OCI-LY7 (cell line): ENCODE results near the gene CTBP2. TPM values are rescaled to one million over a fixed set of nuclear protein-coding genes. Genes with fewer than 3 reads are reported as not detected.

ENCODE experiments used
- BruUV-seq: library from RNA; stranded (reverse); fragments of 400-500 nt; replicated peaks from 2 replicates; lab custom pipeline; 2021; lab: Mats Ljungman, UMichigan
- CTCF ChIA-PET: fragments of 300-600 bp; sonication (Branson Sonifier 250); formaldehyde crosslinking; loops from one replicate; lab custom pipeline; 2022; ENCODE audit warnings: antibody characterized with exemption; ENCODE audit not compliant: unreplicated experiment; lab: Charles Lee
- POLR2A ChIA-PET: fragments of 300-600 bp; sonication (Branson Sonifier 250); formaldehyde crosslinking; loops from one replicate; lab custom pipeline; 2022; ENCODE audit warnings: antibody characterized with exemption; lab: Charles Lee
- DNase-seq: peaks from one replicate; pipeline ENCODE4 v3.0.0-alpha.2; 2015; ENCODE audit warnings: low spot score
- H2AFZ ChIP-seq: fragments of 200-600 bp; sonication (generic), shearing (Covaris generic); 2 replicates; pipeline ENCODE4 v1.6.1; 2014; ENCODE audit warnings: mild to moderate bottlenecking, antibody characterized with exemption, low read length, moderate library complexity
- H3K27ac ChIP-seq: fragments of 200-600 bp; sonication (generic); 2 replicates; pipeline ENCODE4 v1.5.1; 2014; ENCODE audit warnings: mixed run types, low read depth, mild to moderate bottlenecking, moderate library complexity, low read length, inconsistent platforms; ENCODE audit not compliant: poor library complexity, severe bottlenecking
- H3K36me3 ChIP-seq: fragments of 200-600 bp; sonication (generic); 2 replicates; pipeline ENCODE4 v1.6.1; 2014; ENCODE audit warnings: mild to moderate bottlenecking, antibody characterized with exemption, low read length, moderate library complexity, mixed read lengths; ENCODE audit not compliant: insufficient read depth
- H3K4me1 ChIP-seq: fragments of 200-600 bp; sonication (generic); 2 replicates; pipeline ENCODE4 v1.5.1; 2014; ENCODE audit warnings: mild to moderate bottlenecking, low read length; ENCODE audit not compliant: insufficient read depth, poor library complexity, severe bottlenecking
- H3K4me2 ChIP-seq: fragments of 200-600 bp; sonication (generic); 2 replicates; pipeline ENCODE4 v1.6.1; 2014; ENCODE audit warnings: mild to moderate bottlenecking, low read length
- H3K4me3 ChIP-seq: fragments of 200-600 bp; sonication (generic); 2 replicates; pipeline ENCODE4 v1.5.1; 2014; ENCODE audit warnings: mild to moderate bottlenecking, low read depth, low read length; ENCODE audit not compliant: poor library complexity, severe bottlenecking
- H3K79me2 ChIP-seq: fragments of 200-600 bp; sonication (generic); 2 replicates; pipeline ENCODE4 v1.6.1; 2016; ENCODE audit warnings: low read depth, mild to moderate bottlenecking, low read length, moderate library complexity, mixed read lengths; ENCODE audit not compliant: insufficient read depth
- H3K9me2 ChIP-seq: fragments of 200-600 bp; sonication (generic); 2 replicates; pipeline ENCODE4 v1.6.1; 2016; ENCODE audit warnings: mild to moderate bottlenecking, low read length, mixed read lengths; ENCODE audit not compliant: insufficient read depth
- H3K9me3 ChIP-seq: fragments of 200-600 bp; sonication (generic); 2 replicates; pipeline ENCODE4 v1.6.1; 2014; ENCODE audit warnings: mild to moderate bottlenecking, mixed run types, low read length, mixed read lengths
- H4K20me1 ChIP-seq: fragments of 200-600 bp; sonication (generic); 2 replicates; pipeline ENCODE4 v1.6.1; 2014; ENCODE audit warnings: mild to moderate bottlenecking, antibody characterized with exemption, low read length, moderate library complexity, mixed read lengths; ENCODE audit not compliant: insufficient read depth
- EZH2phosphoT487 ChIP-seq: fragments of 200-600 bp; sonication (generic); IDR thresholded peaks from 2 replicates; pipeline ENCODE4 v1.6.1; 2018; ENCODE audit warnings: low read depth, borderline replicate concordance, mild to moderate bottlenecking, mixed run types, antibody characterized with exemption, low read length, moderate library complexity, mixed read lengths
- intact Hi-C: fragments of 100-400 bp; cut with micrococcal nuclease; formaldehyde crosslinking; loops from one replicate; pipeline ENCODE4 v1.10.0; 2022; ENCODE audit not compliant: unreplicated experiment
- total RNA-seq, 2 experiments: library from RNA; depleted of rRNA in 1 of 2; stranded (reverse); fragments of >200 nt in 1 of 2; shearing (Covaris generic) in 1 of 2; gene quantifications; 2 replicates each; pipeline ENCODE4 v1.2.3, GENCODE V29; 2014 to 2022
- TF ChIP-seq, protein P1 (sequence below): fragments of 200-600 bp; sonication (generic); conservative IDR thresholded peaks from 2 replicates; pipeline ENCODE4 v1.5.1; 2014; ENCODE audit warnings: mild to moderate bottlenecking, antibody characterized with exemption, low read length, moderate library complexity, mixed read lengths

CTBP2 gene
- total RNA-seq, 2 experiments from 2014 or later = not detected

DNA sequence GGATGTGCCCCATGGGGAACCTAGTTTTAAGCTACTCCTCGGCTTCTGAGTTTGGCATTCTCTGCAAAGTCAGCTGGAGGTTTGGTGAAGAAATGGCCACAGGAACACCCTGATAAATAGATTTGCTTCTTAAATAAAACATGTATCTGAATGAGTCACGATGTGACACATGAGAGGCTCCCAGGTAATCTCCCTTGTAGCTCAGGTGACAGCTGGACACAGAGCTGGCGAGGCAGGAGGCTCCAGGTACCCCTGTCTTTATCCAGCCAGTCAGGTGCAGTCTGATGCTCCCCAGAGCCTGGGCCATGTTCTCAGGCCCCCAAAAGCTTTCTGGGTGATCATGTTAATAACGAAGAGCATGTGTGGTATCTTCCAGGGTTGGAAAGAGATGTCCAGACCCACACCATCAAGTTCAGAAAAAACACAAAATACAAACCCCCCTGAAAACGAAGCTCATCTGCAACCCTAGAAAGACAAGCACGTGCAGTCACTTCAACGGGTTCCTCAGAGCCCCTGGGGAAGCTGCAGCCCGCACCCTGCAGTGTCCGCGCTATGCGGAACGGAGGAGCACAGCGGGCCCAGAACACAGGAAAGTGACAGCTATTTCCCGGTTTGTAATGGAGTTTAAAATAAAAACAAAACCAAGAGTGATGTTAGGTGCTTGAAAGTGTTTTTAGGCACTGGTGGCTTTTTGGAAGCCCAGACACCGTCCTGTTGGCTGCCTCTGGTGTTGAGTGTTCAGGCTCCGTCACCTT, 149.0 kb downstream of the CTBP2 start:
- CTCF ChIA-PET = no interaction called here
- no TSS peak for BruUV-seq
- Histone ChIP-seq H3K4me1 (no peaks in the 10 kb centered on the region), H3K4me3 (no peak overlapping the region), H3K4me2 (no peak overlapping the region), H4K20me1 (no peaks in the 10 kb centered on the region), H3K27ac (no peak overlapping the region), H2AFZ (no peak overlapping the region), H3K36me3 (no peaks in the 10 kb centered on the region), H3K9me2 (no peaks in the 10 kb centered on the region), H3K79me2 (no peaks in the 10 kb centered on the region), H3K9me3 (no peaks in the 10 kb centered on the region)
- intact Hi-C loops = no loop called here
- DNase-seq = no peak
- POLR2A ChIA-PET = interaction anchor here (0.6 to 1.9 kb wide), 2 partner anchors 18 to 255 kb away, joined by 3 to 6 read pairs; no protein-coding TSS in a partner anchor
- TF ChIP-seq, protein P1, sequence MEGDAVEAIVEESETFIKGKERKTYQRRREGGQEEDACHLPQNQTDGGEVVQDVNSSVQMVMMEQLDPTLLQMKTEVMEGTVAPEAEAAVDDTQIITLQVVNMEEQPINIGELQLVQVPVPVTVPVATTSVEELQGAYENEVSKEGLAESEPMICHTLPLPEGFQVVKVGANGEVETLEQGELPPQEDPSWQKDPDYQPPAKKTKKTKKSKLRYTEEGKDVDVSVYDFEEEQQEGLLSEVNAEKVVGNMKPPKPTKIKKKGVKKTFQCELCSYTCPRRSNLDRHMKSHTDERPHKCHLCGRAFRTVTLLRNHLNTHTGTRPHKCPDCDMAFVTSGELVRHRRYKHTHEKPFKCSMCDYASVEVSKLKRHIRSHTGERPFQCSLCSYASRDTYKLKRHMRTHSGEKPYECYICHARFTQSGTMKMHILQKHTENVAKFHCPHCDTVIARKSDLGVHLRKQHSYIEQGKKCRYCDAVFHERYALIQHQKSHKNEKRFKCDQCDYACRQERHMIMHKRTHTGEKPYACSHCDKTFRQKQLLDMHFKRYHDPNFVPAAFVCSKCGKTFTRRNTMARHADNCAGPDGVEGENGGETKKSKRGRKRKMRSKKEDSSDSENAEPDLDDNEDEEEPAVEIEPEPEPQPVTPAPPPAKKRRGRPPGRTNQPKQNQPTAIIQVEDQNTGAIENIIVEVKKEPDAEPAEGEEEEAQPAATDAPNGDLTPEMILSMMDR = no peak
- no peak for TF ChIP-seq EZH2phosphoT487

DNA sequence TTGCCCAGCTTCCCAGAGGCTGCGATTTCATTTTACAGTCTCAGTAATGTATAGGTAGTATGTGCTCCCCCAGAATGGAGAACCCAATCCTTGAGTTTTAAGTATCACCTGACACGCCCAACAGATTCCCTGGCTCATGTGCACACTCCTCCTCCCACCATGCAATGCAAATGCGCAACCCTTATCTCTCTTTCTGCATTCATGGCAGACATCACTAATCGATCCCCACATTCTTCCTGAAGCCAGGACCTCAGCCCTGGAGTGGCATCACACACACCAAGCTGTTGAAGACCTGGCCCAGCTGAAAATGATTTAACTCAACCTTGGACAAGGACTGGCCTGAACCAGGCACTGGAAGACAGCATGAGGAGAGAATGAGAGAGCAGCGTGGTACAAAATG, 150.0 kb downstream of the CTBP2 start:
- Histone ChIP-seq H3K36me3 (no peaks in the 10 kb centered on the region), H3K4me2 (no peak overlapping the region), H3K4me3 (no peak overlapping the region), H3K9me2 (no peaks in the 10 kb centered on the region), H3K27ac (no peak overlapping the region), H3K9me3 (no peaks in the 10 kb centered on the region), H4K20me1 (no peaks in the 10 kb centered on the region), H3K4me1 (no peaks in the 10 kb centered on the region), H3K79me2 (no peaks in the 10 kb centered on the region), H2AFZ (no peak overlapping the region)
- POLR2A ChIA-PET = interaction anchor here (0.6 to 1.9 kb wide), 3 partner anchors 14 to 254 kb away, joined by 3 to 9 read pairs (median 6); no protein-coding TSS in a partner anchor
- no peak for DNase-seq
- no peak for TF ChIP-seq EZH2phosphoT487
- TF ChIP-seq, protein P1 = no peak
- intact Hi-C loops = no loop called here
- CTCF ChIA-PET = interaction anchor here (0.6 kb wide), 1 partner anchor 51 kb away, joined by 4 read pairs; no protein-coding TSS in a partner anchor
- no TSS peak for BruUV-seq

DNA sequence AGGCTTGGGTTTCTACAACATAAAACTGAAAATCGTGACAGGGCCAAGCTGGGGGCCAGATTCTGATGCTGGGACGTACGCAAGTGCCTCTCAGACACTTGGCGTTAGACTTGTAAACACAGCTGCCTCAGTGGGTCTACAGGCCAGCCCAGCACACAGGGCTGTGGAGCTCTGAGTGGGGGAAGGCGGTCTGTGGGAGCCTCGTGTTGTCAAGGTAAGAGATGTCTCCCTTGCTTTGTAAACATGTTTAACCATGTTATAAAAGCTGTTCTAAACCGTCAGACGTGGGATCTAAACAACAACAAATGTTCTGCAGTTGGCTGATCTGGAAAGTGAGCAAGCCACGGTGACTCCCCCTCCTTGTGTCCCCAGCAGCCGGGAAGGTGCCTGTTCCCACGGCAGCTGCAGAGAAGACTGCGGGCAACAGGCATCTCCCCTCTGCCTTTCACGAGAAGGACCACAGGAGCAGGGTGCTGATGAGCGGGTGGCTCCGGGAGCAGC, 150.7 kb downstream of the CTBP2 start:
- no peak for DNase-seq
- no peaks in the 10 kb centered on the region for H3K9me3 ChIP-seq
- TF ChIP-seq EZH2phosphoT487 = no peak
- TF ChIP-seq, protein P1 = no peak
- BruUV-seq = no TSS peak
- H3K4me1 ChIP-seq = no peaks in the 10 kb centered on the region
- ChIA-PET CTCF (no interaction called here), POLR2A (interaction anchor here (0.6 to 1.9 kb wide), 2 partner anchors 14 to 17 kb away, joined by 6 to 9 read pairs; no protein-coding TSS in a partner anchor)
- H3K79me2 ChIP-seq = no peaks in the 10 kb centered on the region
- intact Hi-C loops = no loop called here
- no peaks in the 10 kb centered on the region for H3K9me2 ChIP-seq
- H2AFZ ChIP-seq = no peak overlapping the region
- no peak overlapping the region for H3K27ac ChIP-seq
- H3K4me3 ChIP-seq = no peak overlapping the region
- no peaks in the 10 kb centered on the region for H3K36me3 ChIP-seq
- H3K4me2 ChIP-seq = no peak overlapping the region
- H4K20me1 ChIP-seq = no peaks in the 10 kb centered on the region
